Stimulated activated CD4-positive, alpha-beta T cell treated with anti-CD3 and anti-CD28 coated beads, Interleukin-4, amount 100 ng/mL, for 1 hour (primary cell): ENCODE measurements around the gene TNFSF10.
"Not testable (repeated sequence)": the region's sequence is repeated elsewhere in the genome, so short reads cannot be mapped to it uniquely, and the experiment has no call there.

ENCODE experiments used
- DNase-seq: peaks from one replicate; pipeline ENCODE4 v3.0.0-alpha.2; 2020

The TNFSF10 gene

DNA sequence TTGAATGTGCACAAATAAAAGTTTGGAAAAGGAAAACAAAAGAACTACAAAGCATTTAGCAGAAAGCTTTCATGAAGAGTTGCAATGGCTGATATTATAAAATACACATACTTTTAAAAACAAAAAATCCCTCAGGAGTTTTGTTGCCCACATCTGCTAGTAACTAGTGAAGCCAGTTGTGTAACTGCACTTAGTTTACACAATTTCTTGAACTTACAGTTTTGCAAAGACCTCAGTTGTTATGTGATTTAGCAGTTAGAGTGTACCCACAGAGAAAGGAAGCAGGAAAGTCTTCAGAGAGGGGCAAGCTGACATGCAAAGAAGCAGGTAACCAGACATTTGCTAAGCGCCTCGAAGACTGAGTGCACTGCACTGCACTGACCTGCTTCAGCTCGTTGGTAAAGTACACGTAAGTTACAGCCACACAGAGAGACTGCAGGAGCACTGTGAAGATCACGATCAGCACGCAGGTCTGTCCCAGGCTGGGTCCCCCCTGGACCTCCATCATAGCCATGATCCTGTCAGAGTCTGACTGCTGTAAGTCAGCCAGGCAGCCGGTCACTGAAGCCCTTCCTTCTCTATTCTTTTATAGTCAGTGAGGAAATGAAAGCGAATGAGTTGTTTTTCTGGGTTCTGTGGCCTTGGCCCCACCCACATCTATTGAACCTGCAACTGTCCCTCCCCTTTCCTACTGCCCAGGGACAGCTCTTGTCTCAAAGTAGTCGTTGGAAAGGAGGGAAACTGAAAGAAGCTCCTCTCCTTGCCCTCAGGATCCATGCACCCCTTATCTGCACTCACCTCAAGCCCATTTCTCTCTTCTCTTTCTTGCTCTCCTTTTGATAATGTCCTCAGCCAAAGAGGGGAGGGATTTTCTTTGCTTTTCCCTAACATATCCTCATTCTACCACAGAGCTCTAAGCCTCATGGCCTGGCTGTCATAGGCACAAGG lies at the start of gene TNFSF10:
TSS of gene TNFSF10 (minus strand) at position 560 of the 948 bp plus-strand sequence. CDS start at position 514, 46 bp downstream.
- peak; percentile 41 for DNase-seq

- DNase-seq, result no peak
Measured at GRCh38 chr3:172569128-172570008, 46.1 kb upstream of the TNFSF10 start.

- no peak for DNase-seq
Measured at GRCh38 chr3:172568701-172569100, 45.5 kb upstream of the TNFSF10 start.

DNA sequence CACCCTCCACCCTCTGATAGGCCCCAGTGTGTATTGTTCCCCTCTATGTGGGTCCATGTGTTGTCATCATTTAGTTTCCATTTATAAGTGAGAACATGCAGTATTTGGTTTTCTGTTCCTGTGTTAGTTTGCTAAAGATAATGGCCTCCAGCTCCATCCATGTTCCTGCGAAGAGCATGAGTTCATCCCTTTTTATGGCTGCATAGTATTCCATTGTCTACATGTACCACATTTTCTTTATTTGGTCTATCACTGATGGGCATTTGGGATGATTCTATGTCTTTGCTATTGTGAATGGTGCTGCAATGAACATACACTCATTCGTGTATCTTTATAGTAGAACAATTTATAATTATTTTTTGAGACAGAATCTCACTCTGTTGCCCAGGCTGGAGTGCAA lies 43.6 kb upstream of the TNFSF10 start:
- DNase-seq, result not testable (repeated sequence)

- no peak for DNase-seq
Measured at GRCh38 chr3:172564499-172564898, 41.3 kb upstream of the TNFSF10 start.

DNA sequence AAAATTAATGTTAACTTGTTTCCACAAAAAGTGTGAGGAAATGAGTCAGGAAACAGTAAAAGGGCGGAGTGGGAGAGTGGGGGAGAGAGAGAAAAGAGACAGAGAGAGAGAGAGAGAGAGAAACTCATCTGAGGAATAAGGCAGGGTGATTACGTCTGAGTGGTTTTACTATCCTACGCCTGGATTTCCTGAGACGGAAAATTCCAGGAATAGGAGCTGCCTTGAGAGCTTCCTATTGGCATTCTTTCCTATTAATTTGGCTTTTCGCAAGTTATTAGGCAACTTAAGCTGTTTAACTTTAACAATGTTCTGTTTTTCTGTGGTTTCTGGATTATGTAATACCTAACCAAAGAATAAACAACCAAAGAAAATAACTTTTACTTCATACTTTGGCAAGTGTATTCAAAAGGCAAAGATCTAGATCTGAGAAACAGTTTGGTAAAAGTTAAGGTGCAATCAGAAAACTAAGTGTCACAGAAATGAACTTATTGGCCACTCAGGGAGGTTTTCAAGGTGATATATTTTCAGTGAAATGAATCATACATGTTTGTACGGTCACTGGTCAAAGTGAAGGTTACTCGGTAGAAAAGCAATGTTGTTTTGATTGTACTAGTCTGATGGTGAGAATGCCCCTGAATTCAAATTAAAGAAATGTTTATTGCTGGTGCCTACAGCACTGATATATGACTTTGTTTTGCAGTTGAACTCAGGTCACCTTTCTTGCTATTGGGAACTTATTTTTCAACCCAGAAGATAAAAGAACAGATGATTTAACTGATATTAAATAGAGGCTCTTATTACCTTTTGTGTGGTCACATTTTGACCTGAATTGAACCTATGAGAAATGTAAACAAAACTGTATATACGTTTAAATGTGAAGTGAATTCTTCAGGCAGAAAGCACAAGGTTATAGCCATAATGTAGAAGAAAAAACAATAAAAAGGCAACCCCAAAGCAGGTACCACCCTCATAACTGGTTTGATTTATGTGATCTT lies 39.9 kb upstream of the TNFSF10 start:
- DNase-seq, result no peak

- peak; percentile 14 for DNase-seq
Measured at GRCh38 chr3:172561897-172562640, 38.8 kb upstream of the TNFSF10 start.

DNA sequence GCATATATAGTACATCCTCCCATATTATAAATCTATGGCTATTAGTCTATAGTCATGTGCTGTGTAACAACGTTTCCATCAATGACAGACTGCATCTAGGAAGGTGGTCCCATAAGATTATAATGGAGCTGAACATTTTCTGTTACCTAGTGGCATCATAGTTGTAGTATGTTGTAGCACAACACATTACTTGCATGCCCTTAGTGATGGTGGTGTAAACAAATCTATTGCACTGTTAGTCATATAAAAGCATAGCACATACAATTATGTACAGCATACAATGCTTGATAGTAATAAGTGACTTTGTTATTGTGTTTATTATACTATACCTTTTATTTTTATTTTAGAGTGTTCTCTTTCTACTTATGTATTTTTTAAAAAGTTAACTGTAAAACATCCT lies 37.4 kb upstream of the TNFSF10 start:
- no peak for DNase-seq

- DNase-seq, result no peak
Measured at GRCh38 chr3:172560026-172560425, 36.8 kb upstream of the TNFSF10 start.

GRCh38 chr3:172559020-172559419 lies 35.8 kb upstream of the TNFSF10 start:
- no peak for DNase-seq

- DNase-seq, result no peak
Measured at GRCh38 chr3:172557515-172558220, 34.4 kb upstream of the TNFSF10 start.

- DNase-seq, result no peak
Measured at GRCh38 chr3:172553526-172554252, 30.5 kb upstream of the TNFSF10 start.

GRCh38 chr3:172552607-172553006 lies 29.4 kb upstream of the TNFSF10 start:
- DNase-seq, result no peak

DNA sequence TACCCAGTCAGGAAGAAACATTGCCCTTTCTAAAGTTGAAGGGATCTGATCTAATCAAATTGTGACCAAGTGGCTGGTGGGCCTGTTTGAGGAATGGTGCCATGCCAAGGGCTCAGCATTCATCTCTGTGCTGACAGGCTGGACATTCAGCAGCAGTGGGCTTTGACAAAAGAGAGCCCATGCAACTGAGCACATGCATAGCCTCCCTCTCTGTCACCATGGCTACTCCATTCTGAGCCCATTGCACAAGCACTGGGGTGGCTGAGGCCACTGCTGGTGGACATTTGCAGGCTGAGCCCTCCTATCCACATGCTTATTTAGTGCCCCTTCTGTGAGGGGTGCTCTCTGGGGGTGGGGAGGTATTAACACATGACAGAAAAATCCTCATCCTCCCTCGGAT lies 28.6 kb upstream of the TNFSF10 start:
- no peak for DNase-seq

GRCh38 chr3:172550347-172550943 lies 27.2 kb upstream of the TNFSF10 start:
- DNase-seq, result peak; percentile 76

DNA sequence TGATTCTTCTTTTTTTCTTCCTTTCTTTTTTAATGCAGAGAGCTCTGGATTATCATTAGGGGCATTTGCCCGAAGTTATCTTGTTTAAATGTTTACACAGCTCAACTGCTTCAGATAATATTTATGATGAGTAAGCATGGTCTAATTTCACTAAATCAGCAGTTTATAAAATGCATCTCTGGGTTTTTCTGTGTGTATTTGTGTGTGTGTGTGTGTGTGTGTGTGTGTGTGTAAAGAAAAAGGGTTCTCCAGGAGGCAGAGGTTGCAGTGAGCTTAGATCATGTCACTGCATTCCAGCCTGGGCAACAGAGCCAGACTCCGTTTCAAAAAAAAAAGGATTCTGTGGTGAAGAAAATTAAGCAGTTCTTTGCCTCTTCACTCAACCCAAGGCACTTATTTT lies 25.9 kb upstream of the TNFSF10 start:
- no peak for DNase-seq

DNA sequence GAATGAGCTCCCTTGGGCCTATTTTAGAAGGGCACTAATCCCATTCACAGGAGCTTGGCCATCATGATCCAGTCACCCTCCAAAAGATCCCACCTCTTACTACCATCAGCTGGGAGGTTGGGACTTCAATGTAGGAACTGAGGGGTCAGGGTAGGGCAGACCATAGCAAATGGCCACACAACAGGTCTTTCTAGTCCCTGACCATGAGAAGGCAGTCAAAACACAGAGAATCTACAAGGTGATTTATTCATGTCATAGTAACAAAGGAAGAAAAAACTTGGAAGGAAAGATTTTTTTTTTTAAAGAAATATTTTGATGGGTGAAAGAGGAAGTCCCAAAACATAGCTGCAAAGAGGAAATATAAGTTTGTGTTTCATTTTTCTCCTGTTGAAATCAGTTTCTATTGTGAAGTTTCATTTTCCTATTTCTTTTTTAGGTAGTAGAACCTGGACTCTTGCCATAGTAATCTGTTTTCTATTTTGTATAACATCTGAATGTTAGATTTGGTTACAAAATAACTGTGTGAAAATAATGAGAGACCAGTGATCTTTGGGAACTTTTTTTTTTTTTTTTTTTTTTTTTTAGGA lies 23.5 kb upstream of the TNFSF10 start:
- no peak for DNase-seq

DNA sequence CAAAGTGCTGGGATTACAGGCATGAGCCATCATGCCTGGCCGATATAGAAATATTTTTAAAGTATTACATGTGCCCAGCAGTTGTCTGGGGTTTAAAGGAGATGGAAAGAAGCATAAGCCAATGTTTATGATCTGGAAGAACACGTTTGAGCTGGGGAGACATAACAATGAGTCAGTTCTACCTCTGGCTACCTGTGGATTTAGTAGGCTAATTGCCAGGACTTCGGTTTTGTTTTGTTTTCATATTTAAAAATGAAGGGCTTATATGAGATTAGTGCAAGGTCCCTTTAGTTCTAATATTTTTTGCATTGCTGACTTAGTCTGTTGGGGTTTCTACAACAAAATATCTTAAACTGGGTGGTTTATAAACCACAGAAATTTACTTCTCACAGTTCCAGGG lies 22.9 kb upstream of the TNFSF10 start:
- DNase-seq, result no peak

GRCh38 chr3:172544404-172544803 lies 21.2 kb upstream of the TNFSF10 start:
- no peak for DNase-seq
